VCaP (cell line): ENCODE measurements around the gene NNAT.

ENCODE experiments used
- H3K27ac ChIP-seq: fragments of 450-650 bp; 2 replicates; pipeline ENCODE4 v1.5.1; 2017
- TF ChIP-seq, protein P1 (sequence below): fragments of 450-650 bp; conservative IDR thresholded peaks from 2 replicates; pipeline ENCODE4 v1.5.1; 2017; ENCODE audit warnings: mild to moderate bottlenecking, moderate library complexity

Gene NNAT

DNA sequence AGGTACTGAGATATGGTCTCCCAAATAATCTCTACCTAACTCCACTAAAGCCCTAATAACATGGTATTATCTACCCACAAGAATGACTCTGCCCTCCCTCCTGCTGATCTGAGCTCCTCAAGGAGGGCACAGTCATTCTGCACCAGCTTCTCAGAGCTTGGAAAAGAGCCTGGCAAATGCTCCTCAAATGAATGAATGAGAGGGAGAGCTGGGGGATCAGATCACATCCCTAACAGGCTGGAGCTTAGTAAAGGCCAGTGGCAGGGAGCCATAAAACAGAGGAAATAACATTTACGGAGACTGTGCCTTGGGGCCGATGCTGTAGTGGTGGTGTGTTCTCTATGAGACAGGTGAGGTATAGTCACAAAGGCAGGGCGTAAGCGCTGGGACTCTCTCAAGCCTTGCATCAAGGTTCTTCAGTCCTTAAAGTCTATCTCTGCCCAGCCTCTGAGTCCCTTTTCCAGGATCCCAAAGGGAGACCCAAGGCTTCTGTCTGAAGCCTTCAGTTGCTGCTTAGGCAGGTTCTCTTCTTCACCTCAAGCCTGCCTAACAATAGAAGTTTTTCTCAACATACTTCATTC, 7.2 kb upstream of the NNAT start:
- TF ChIP-seq, protein P1, sequence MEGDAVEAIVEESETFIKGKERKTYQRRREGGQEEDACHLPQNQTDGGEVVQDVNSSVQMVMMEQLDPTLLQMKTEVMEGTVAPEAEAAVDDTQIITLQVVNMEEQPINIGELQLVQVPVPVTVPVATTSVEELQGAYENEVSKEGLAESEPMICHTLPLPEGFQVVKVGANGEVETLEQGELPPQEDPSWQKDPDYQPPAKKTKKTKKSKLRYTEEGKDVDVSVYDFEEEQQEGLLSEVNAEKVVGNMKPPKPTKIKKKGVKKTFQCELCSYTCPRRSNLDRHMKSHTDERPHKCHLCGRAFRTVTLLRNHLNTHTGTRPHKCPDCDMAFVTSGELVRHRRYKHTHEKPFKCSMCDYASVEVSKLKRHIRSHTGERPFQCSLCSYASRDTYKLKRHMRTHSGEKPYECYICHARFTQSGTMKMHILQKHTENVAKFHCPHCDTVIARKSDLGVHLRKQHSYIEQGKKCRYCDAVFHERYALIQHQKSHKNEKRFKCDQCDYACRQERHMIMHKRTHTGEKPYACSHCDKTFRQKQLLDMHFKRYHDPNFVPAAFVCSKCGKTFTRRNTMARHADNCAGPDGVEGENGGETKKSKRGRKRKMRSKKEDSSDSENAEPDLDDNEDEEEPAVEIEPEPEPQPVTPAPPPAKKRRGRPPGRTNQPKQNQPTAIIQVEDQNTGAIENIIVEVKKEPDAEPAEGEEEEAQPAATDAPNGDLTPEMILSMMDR = no peak

DNA sequence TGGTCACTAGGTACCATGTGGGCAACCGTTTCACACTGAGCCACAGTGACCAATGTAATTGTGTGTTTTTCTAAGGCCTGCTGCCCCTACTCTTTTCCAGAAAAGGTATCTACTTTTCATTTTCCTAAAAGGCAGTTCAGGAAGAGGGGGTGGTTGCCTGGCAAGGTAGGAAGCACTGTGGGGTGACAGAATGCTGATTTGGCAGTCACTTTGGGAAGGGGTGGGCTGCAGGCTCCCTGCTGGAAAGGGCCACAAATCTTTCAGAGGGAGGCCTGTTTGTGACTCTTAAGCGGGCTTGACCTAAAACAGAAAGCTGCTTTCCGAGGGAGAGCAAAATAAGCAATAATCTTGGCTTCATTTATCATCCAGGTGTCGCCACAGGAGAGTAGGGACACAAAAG, 5.2 kb upstream of the NNAT start:
- peak overlapping the region; percentile 99; the same call in 1 of the 2 replicates for H3K27ac ChIP-seq

More for the DNA sequence above, 7.2 kb upstream of the NNAT start:
- no peak overlapping the region for H3K27ac ChIP-seq

DNA sequence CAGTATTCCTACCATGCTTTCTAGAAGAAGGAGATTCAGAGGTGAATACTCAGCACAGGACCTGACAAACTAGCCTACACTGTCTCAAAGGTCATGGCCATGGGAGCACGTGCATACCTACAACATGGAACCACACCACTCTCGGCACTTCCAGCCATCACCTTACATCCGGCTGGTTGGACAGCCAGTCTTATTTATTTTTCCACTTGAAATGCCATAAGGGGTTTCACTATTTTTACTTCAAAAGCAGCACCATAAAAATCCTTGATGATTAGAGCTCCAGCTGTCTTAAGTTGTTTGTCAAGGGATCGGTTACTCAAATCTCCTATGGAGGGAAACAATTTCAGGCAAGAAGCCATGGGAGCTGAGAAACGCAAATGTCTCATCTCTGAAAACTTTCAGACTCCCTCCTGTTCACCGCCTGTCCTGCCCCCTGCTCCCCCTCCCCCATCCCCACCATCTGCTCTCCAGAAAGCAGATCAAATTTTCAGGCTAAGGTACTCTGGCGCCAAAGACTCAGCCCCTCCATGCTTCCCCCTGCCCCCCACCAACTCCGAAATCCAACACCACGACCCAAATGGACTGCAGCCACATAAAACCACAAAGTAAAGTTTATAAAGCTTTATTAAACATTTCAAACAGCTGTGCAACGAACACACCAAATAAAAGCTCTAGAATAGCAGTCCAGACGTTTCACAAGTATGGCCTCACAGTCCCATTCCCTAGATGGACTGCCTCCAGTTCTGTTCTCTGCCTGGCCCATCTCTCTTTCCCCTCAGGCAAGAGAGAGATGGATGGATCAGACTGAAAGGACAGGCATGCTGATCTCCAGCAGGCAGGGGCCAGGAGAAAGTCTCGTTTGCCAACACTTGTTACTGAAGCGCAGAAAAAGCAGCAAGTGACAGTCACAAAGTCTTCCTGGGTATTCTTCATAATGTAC, 4.0 kb upstream of the NNAT start:
- H3K27ac ChIP-seq = peak overlapping the region; percentile 99
- TF ChIP-seq, protein P1 = no peak

More for the DNA sequence above, 5.2 kb upstream of the NNAT start:
- TF ChIP-seq, protein P1 = no peak

DNA sequence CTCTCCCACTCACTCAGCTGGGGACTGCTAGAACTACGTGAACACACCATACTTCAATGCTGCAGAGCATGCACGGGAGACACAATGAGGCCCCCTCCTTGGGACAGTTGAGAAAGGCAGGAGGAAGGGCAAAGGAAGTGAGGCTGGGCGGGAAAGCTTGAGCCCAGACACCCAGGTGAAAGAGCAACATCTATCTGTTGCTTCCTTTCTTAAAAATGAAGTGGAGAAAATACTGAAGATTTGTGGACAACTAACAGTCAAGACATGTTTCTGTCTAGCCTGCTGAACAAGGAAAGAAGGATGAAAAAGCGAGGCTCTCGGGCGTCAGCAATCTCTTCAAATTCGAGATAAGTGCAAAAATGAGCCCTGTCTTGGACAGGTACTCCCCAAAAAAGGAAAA, 3.0 kb upstream of the NNAT start:
- TF ChIP-seq, protein P1 = no peak
- peak overlapping the region; percentile 99 for H3K27ac ChIP-seq

DNA sequence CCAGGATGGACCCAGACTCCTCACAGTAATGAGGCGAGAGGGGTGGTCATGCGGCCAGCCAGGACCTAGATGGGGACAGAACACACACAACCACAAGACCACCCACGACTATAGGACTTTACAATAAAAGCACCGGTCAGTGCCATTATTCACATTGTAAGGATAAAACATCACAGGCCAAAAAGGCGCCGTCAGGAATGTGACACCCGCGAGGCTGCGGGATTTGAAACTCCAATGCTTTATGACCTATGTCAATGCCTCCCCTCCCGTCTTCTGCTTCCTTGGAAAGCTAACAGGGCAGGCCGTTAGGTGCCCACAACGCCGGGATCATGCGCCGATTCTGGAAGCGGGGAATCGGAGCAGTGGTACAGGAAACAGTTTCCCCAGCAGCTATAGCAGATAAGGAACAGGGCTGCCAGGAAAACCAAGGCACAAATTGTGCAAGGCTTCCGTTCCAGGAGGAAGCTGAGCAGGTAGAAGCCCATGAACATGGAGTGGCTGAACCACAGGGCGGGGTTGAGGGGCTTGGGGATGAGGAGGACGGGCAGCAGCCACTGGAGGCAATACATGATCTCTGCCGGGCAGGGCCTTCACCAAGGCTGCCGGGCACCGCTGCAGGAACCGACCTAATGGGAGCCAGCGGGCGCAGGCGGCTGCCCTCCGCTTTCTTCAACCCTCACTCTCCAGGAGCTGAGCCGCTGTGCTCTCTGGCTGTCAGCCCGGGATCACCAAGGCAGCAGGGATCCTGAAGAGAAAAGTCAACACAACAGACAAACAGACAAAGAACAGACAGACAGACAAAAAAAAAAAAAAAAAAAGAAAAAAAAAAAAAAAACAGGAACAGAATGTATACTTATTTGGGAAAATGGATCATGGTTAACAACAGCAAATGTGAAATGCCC, 2.2 kb upstream of the NNAT start:
- TF ChIP-seq, protein P1 = no peak
- peak overlapping the region; percentile 99 for H3K27ac ChIP-seq

DNA sequence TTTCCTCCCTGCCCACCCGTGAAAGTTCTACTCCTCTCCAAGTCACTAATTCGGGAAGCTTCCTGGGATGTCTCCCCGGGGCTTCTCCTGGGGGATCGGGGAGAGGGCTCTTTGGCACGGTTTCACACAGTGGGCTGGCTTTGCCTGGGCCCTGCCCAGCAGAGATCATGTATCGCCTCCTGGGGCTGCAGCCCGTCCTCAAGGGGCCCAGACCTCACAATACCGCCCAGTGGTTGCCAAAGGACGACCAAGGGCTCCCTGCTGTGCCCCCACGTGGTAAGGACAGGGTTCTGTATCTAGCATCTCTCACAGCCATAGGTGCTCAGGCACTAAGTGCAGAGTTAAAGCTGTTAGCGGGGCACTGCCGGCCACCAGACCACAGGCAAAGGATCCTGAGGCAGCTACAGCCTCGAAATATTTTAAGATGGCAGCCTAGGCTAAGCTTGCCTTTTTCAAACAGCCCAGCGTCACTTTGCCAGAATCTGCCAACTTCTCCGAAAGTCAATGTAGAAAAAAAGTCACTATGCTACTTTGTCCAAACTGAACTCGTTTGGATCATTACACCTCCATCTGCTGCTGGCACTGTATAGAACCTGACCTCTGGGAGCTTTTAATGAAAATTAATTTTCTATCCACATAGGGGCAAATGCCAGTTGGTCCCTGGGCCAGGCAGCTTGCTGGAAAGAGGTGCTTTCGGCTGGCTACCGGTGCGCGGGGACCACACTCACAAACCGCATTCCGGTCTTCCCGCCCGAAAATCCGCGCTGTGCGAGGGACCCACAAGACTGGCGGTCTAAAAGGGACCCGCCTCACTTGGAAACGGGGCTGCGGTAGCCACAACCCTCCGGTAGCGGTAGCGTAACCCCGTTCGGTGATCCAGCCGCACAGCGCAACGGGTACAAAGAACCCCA, 1.3 kb upstream of the NNAT start:
- TF ChIP-seq, protein P1 = peak; percentile 50
- peak overlapping the region; percentile 99 for H3K27ac ChIP-seq
